Keratinocyte (primary cell): Measurements from ENCODE around the gene ZBTB40. TPM values are rescaled to one million over a fixed set of nuclear protein-coding genes. Genes with fewer than 3 reads are reported as not detected.

Source experiments
- DNase-seq: peaks from one replicate; pipeline ENCODE4 v3.0.0-alpha.2; 2011; ENCODE audit warnings: low read depth, missing footprints, low spot score
- FAIRE-seq: peaks from 2 replicates; lab custom pipeline; 2011; peaks lifted over from hg19 to GRCh38; lab: Jason Lieb, UNC
- H2AFZ ChIP-seq: 2 replicates; pipeline ENCODE4 v1.6.0; 2012; ENCODE audit warnings: low read length, control low read depth, inconsistent platforms; ENCODE audit not compliant: control insufficient read depth
- H3K27ac ChIP-seq: 2 replicates; pipeline ENCODE4 v1.5.1; 2011; ENCODE audit warnings: low read length; ENCODE audit not compliant: control insufficient read depth, insufficient read depth
- H3K27me3 ChIP-seq: 3 replicates; pipeline ENCODE4 v1.6.0; 2011; ENCODE audit warnings: low read length; ENCODE audit not compliant: control insufficient read depth, insufficient read depth; ENCODE audit errors: extremely low read depth
- H3K36me3 ChIP-seq, 2 experiments: 2 replicates in 1 of 2; 3 replicates in 1 of 2; pipeline ENCODE4 v1.5.1; 2011; ENCODE audit warnings: low read length in 2 of 2, mild to moderate bottlenecking in 1 of 2; ENCODE audit not compliant: control insufficient read depth in 2 of 2, insufficient read depth in 2 of 2; ENCODE audit errors: extremely low read depth in 1 of 2
- H3K4me1 ChIP-seq: 3 replicates; pipeline ENCODE4 v1.5.1; 2011; ENCODE audit warnings: low read length; ENCODE audit not compliant: control insufficient read depth, insufficient read depth; ENCODE audit errors: extremely low read depth
- H3K4me2 ChIP-seq: 3 replicates; pipeline ENCODE4 v1.6.0; 2011; ENCODE audit warnings: low read depth, low read length; ENCODE audit not compliant: control insufficient read depth, insufficient read depth; ENCODE audit errors: extremely low read depth
- H3K4me3 ChIP-seq, 3 experiments: fragments of 200-600 bp in 1 of 3; sonication (generic) in 1 of 3; 2 replicates in 2 of 3; 3 replicates in 1 of 3; pipeline ENCODE4 v1.5.1; 2011 to 2016; ENCODE audit warnings: low read length in 3 of 3, mild to moderate bottlenecking in 3 of 3, control low read depth in 2 of 3, inconsistent platforms in 1 of 3, low read depth in 1 of 3, mixed read lengths in 1 of 3, mixed run types in 1 of 3, moderate library complexity in 1 of 3; ENCODE audit not compliant: control insufficient read depth in 2 of 3, insufficient read depth in 2 of 3; ENCODE audit errors: extremely low read depth in 1 of 3
- H3K79me2 ChIP-seq: 2 replicates; pipeline ENCODE4 v1.6.0; 2012; ENCODE audit warnings: low read length; ENCODE audit not compliant: control insufficient read depth, insufficient read depth
- H3K9ac ChIP-seq: 3 replicates; pipeline ENCODE4 v1.6.0; 2011; ENCODE audit warnings: low read length; ENCODE audit not compliant: control insufficient read depth, insufficient read depth; ENCODE audit errors: extremely low read depth
- H3K9me1 ChIP-seq: 3 replicates; pipeline ENCODE4 v1.6.0; 2011; ENCODE audit warnings: low read length; ENCODE audit not compliant: control insufficient read depth, insufficient read depth; ENCODE audit errors: extremely low read depth
- H3K9me3 ChIP-seq: 2 replicates; pipeline ENCODE4 v1.5.1; 2012; ENCODE audit warnings: low read depth, low read length; ENCODE audit not compliant: control insufficient read depth
- H4K20me1 ChIP-seq: 3 replicates; pipeline ENCODE4 v1.6.0; 2011; ENCODE audit warnings: low read length; ENCODE audit not compliant: control insufficient read depth, insufficient read depth; ENCODE audit errors: extremely low read depth
- CTCF ChIP-seq, 3 experiments: IDR thresholded peaks in 1 of 3; conservative IDR thresholded peaks in 1 of 3; optimal IDR thresholded peaks in 1 of 3; 2 replicates in 2 of 3; 3 replicates in 1 of 3; pipeline versions ENCODE3 to v1.5.1; 2011; ENCODE audit warnings: low read length in 3 of 3, mild to moderate bottlenecking in 3 of 3, moderate library complexity in 2 of 3, control low read depth in 1 of 3, inconsistent platforms in 1 of 3; ENCODE audit not compliant: insufficient read depth in 2 of 3; ENCODE audit errors: extremely low read depth in 1 of 3
- EZH2 ChIP-seq: IDR thresholded peaks from one replicate; pipeline ENCODE4 v1.6.1; 2012; ENCODE audit warnings: inconsistent platforms, mild to moderate bottlenecking, low read length, moderate library complexity
- dilution Hi-C: fragments of 300-500 bp; cut with MboI; formaldehyde crosslinking; loops from one replicate; pipeline ENCODE4 v1.7.0; 2020; ENCODE audit warnings: low sequenced_read_pairs; ENCODE audit not compliant: extremely low pct_ligation_motif_present
- polyA plus RNA-seq, 5 experiments: library from polyadenylated mRNA; depleted of rRNA in 3 of 5; stranded (reverse) in 3 of 5; stranded (forward) in 1 of 5; unstranded in 1 of 5; fragments of >200 nt; gene quantifications; 1 replicate in 1 of 5; 2 replicates in 3 of 5; 3 replicates in 1 of 5; pipeline versions ENCODE4 v1.2.1 to v1.2.3, GENCODE V29; 2011 to 2012; ENCODE audit warnings: missing spikeins in 2 of 5, low read depth in 1 of 5, low replicate concordance in 1 of 5

The ZBTB40 gene
- polyA plus RNA-seq, 1 donor (not counting 4 experiments of a cell fraction or from before 2014, with no cell fraction given), result 5.0 TPM

GRCh38 chr1:22443332-22443731 is 8.3 kb upstream of the ZBTB40 start:
- H3K4me2 ChIP-seq, result no peak overlapping the region
- H3K9me1 ChIP-seq, result no peaks in the 10 kb centered on the region
- no peaks in the 10 kb centered on the region for H3K36me3 ChIP-seq
- no peak overlapping the region for H2AFZ ChIP-seq
- H3K27me3 ChIP-seq, result peaks cover 3% of the 10 kb centered on the region
- FAIRE-seq, result no peak
- no peaks in the 10 kb centered on the region for H3K4me1 ChIP-seq
- no peaks in the 10 kb centered on the region for H4K20me1 ChIP-seq
- no peaks in the 10 kb centered on the region for H3K9me3 ChIP-seq
- dilution Hi-C loops, result no loop called here
- H3K9ac ChIP-seq, result no peak overlapping the region
- H3K27ac ChIP-seq, result no peak overlapping the region
- no peaks in the 10 kb centered on the region for H3K79me2 ChIP-seq
- TF ChIP-seq CTCF (optimal IDR thresholded peaks at IDR 0.05 in 1 of 3, IDR thresholded peaks at IDR 0.05 in 1 of 3, conservative IDR thresholded peaks at IDR 0.05 in 1 of 3; ENCODE audit: extremely low read depth in 1 of 3, insufficient read depth in 2 of 3, low read length in 3 of 3), result no peak
- TF ChIP-seq EZH2, result no peak
- no peak overlapping the region for H3K4me3 ChIP-seq
- DNase-seq, result no peak

- DNase-seq (no peak), FAIRE-seq (no peak)
- no peaks in the 10 kb centered on the region for H4K20me1 ChIP-seq
- no peaks in the 10 kb centered on the region for H3K79me2 ChIP-seq
- dilution Hi-C loops, result no loop called here
- no peaks in the 10 kb centered on the region for H3K4me1 ChIP-seq
- TF ChIP-seq EZH2 (no peak), CTCF (optimal IDR thresholded peaks at IDR 0.05 in 1 of 3, IDR thresholded peaks at IDR 0.05 in 1 of 3, conservative IDR thresholded peaks at IDR 0.05 in 1 of 3; ENCODE audit: extremely low read depth in 1 of 3, insufficient read depth in 2 of 3, low read length in 3 of 3) (no peak)
- no peak overlapping the region for H3K4me2 ChIP-seq
- no peak overlapping the region for H3K4me3 ChIP-seq
- H2AFZ ChIP-seq, result no peak overlapping the region
- peaks cover 3% of the 10 kb centered on the region for H3K27me3 ChIP-seq
- H3K9me3 ChIP-seq, result no peaks in the 10 kb centered on the region
- no peak overlapping the region for H3K27ac ChIP-seq
- H3K36me3 ChIP-seq, result no peaks in the 10 kb centered on the region
- H3K9me1 ChIP-seq, result no peaks in the 10 kb centered on the region
- H3K9ac ChIP-seq, result no peak overlapping the region
Measured at GRCh38 chr1:22444856-22445255, 6.8 kb upstream of the ZBTB40 start.
